GM19452 (cell line): Measurements from ENCODE around the gene PHLDB1.

Experiments used
- ATAC-seq: cut with Tn5 transposase; IDR thresholded peaks from one replicate; pipeline ENCODE4 v1.9.1; 2021; ENCODE audit not compliant: unreplicated experiment

The PHLDB1 gene

GRCh38 chr11:118621784-118622375 is 14.5 kb downstream of the PHLDB1 start:
- no peak for ATAC-seq

GRCh38 chr11:118622376-118623268 is 15.2 kb downstream of the PHLDB1 start:
- no peak for ATAC-seq

DNA sequence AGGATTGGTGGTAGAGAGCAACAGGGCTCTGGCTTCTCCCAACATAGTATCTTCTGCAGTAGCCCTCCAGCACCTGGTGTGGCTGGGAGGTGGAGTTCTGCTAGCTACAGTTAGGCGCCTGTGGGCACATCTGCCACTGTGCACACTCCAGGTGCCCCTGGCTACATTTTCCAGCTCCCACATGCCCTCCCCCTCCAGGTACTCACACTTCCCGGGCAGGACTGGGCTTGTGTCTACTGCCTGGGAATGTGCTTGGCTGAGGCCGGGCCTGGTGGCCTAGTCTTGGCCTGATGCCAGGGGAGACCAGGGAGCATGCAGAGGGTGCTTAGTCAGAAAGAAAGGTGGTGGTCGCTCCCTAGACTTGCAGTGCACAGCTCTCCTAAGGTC is 15.8 kb downstream of the PHLDB1 start:
- no peak for ATAC-seq

DNA sequence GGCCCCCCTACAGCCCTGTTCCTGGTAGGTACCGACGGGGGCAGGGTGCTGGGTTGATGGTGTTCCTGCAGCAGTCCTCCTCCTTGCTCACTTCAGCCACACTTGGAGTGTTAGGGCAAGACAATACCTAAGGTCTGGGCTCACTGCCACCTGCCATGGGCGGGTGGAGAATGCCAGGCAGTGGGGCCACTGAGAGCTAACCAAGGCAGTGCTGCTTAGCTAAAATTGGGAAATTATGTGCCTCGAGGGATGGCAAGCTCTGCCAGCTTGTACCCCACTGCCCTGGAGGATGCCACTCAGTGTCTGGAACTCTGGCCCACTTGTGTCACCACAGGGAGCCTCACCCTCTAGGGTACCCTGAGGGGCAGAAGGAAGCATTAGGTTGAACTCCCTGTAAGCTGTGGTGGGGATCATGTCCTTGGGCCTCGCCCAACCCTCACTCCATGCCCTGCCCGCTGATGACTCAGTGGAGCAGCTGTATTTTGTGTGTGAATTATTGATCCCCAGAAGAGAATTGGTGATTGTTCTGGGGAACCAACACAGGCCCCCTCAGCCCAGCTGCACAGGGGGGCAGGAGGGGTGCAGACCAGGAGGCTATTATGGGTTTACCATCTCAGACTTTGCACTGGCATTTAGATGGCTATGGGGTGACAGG is 17.7 kb downstream of the PHLDB1 start:
- no peak for ATAC-seq

DNA sequence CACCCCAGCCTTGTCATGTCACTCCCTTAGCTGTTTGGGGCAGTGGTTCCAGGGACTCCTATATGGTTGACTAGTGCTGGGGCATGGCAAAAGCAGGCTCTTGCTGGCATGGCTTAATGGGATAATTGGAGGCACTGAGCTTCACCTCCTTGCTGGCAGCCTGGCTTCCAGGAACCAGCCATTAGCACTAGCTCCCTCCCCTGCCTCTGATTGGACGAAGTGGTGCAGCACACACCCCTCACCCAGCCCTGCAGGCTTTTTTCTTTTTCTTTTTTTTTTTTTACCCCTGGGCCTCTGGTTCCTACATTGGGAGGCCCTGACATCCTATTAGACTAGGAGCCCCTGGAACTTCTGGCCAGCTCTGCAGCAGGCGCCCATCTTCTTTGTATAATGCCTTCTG is 18.6 kb downstream of the PHLDB1 start:
- ATAC-seq: no peak

DNA sequence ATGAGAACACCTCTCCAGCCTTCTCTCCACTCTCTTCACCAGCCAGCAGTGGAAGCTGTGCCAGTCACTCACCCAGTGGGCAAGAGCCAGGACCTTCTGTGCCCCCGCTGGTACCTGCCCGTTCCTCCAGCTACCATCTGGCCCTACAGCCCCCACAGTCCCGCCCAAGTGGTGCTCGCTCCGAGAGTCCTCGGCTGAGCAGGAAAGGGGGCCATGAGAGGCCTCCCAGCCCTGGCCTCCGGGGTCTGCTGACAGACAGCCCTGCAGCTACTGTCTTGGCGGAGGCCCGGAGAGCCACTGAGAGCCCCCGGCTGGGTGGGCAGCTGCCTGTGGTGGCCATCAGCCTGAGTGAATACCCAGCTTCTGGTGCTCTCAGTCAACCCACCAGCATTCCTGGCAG is 20.2 kb downstream of the PHLDB1 start:
- ATAC-seq: no peak

GRCh38 chr11:118628031-118628430 is 20.6 kb downstream of the PHLDB1 start:
- no peak for ATAC-seq

DNA sequence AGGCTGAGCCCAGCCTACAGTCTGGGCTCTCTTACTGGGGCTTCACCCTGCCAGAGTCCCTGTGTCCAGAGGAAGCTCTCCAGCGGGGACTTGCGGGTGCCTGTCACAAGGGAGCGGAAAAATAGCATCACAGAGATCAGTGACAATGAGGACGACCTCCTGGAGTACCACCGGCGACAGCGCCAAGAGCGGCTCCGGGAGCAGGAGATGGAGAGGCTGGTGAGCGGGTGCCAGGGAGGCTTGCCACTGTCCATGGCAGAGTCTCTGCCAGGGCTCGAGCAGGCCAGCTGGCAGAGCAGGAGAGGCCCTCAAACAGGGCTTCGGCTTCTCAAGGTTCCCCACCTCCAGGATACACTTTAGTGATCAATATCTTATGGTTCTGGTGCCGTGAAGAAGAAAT is 21.0 kb downstream of the PHLDB1 start:
- ATAC-seq: no peak

DNA sequence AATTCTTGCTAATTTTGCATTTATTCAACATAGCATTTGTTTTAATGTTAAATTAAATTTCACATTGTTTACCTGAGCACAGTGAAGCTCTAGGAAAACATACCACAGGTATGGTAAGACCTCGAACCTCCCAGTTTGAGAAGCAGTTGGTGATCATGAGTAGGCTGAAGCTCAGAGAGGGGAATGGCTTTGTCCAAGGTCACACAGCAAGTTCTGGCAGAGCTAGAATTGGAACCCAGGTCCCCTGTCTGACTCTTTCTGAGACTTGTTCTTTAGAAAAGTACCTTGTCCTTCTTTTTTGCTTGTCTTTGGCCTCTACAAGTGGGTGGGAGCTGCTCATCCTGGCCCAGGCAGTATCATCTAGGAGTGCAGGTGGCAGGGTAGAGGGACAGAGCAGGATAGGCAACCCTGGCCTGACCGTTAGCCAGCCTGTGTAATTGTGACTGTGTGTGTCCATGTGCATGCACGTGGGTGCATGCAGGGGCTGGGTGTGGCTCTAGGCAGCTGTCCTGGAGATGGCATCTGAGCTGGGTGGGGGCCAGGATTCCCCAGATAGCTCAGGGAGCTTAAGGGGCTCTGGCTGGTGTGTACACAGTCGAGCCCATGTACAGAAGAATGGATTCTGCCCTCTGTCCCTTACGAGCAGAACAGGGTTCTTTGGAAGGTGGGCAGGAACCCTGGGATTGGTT is 21.6 kb downstream of the PHLDB1 start:
- no peak for ATAC-seq

DNA sequence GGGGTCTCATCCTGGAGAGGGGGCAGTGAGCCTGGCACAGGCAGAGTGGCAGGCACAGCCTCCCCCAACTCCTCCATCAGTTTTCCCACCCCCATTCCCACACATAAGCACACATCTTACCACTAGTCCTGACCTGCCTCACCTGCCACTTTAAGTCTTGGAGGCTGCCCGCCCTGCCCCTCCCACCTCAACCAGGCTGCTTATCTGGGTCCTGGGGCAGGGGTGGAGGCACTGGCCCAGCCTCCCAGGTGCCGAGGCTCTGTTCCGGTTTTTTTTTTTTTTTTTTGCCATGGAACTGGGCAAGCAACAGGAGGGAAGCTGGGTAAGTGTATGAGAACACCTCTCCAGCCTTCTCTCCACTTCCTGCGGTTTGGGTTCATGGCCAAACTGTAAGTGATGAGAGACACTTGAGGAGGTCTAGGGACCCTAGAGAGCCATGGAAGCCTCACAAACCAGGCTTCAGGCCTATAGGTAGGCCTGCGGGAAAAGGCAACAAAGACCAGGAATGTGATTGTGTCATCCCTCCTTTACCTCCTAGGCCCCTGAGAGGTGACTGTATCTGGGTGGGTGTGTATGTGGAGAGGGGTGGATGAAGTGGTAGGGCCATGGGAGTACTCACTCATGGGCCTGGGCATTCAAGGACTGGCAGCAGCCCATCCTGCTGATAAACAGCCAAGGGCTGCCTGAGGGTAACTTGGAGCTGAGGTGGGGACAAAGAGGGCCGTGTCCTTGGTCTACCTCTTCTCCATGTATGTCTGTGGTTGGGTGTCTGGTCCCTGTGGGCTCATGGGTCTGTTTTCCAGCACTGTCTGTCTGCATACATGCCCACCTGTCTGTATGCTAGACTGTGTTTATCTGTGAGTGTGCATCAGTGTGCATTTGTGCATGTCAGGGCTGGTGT is 22.6 kb downstream of the PHLDB1 start:
- ATAC-seq: no peak

DNA sequence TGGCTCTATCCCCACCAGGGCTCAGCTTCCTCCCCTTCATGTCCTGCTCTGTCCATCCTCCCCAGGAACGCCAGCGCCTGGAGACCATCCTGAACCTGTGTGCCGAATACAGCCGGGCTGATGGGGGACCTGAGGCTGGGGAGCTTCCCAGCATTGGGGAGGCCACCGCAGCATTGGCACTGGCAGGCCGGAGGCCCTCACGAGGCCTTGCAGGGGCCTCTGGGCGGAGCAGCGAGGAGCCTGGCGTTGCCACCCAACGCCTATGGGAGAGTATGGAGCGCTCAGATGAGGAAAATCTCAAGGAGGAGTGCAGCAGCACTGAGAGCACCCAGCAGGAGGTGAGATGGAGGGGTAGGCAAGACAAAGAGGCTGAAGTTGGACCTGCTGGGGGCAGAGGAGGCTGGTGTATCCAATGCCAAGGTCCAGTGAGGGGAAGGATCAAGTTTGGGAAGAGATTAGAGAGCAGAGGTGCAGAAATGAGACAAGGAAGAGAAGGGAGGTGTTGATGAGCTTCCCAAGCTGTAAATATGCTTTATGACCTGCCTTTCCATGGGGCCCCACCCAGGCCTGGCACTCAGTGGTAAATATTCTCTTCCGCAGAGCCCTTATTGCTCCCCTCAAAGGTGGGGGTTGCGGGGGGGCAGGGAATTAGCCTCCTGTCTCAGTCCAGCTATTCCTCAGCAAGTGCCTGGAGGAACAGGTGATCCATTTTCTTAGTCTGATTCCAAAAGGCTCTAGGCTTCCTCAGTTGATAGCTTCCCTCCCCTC is 23.9 kb downstream of the PHLDB1 start:
- no peak for ATAC-seq

GRCh38 chr11:118632577-118633318 is 25.3 kb downstream of the PHLDB1 start:
- ATAC-seq: no peak

GRCh38 chr11:118633319-118633690 is 25.9 kb downstream of the PHLDB1 start:
- ATAC-seq: no peak

DNA sequence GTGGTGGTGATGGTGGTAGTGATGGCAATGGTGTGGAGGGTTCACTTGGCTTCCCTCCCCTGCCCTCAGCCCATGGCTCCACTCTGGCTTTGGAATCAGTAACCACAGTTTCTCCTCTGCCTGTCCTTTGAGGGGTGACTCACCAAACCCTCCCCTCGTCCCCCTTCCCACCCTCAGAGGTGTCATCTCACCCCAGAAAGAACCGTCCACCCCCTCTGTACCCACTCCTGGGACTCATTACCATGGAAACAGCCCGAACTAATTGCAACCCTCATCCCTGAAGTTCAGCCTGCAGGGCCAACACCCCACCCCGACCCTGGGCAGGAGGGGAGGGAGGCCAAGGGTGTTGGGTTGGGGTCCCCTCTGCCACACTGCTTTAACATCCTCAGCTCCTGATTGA is 26.6 kb downstream of the PHLDB1 start:
- ATAC-seq: no peak

- no peak for ATAC-seq
Observed at GRCh38 chr11:118634431-118635236, 27.2 kb downstream of the PHLDB1 start.

- ATAC-seq: no peak
Observed at GRCh38 chr11:118635237-118635591, 27.8 kb downstream of the PHLDB1 start.

DNA sequence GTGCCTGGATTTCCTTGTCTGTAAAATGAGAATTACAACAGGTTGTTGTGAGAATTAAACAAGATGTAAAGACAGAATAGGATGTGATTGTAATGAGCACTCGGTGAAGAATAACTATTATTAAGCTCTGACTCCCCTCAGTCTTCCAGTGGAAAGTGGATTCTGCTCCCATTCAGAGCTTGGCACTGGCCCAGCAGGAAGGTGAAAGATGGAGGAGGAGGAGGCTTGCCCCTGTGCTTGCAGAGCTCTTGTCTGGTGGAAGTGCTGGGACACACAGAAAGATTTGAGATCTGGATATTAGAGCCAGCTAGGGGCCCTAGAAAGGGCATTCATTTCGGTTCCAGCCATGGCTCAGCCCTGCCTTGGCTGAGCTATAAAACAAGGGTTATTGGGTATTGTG is 28.2 kb downstream of the PHLDB1 start:
- ATAC-seq: no peak

GRCh38 chr11:118636569-118637290 is 29.3 kb downstream of the PHLDB1 start:
- no peak for ATAC-seq
